ENCODE measurements around the gene ELP5. TPM values are rescaled to one million over a fixed set of nuclear protein-coding genes. Genes with fewer than 3 reads are reported as not detected.
A peak's percentile ranks its signal among the peaks of the same experiment; 100 is the strongest.

The ELP5 gene
- total RNA-seq, 1 donor from 2014 or later: 64.8 TPM

DNA sequence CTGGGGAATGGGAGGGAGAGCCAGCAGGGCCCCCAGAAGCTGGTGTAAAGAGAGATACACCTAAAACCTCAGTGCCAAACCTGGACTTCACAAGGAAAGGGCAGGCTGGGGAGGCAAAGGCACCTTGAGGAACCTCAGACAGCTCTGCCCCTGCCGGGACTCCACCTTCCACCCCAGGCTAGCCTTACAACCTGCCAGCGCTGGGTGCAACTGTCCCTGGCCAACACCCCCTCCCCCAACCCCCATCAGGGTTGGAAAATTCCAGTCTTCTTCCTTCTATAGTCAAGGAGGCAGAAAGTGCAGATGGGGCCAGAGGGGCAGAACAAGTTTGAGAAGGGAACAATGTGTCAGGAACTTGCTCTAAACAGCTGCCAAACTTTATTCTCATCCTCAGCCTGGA lies 40.2 kb downstream of the ELP5 start:
- Mint-ChIP-seq H3K4me1 (ENCODE audit: low read depth) (peaks cover 13% of the 10 kb centered on the region), H3K36me3 (ENCODE audit: low read depth) (no peaks in the 10 kb centered on the region), H3K9me3 (no peaks in the 10 kb centered on the region), H3K27ac (no peak overlapping the region), H3K27me3 (ENCODE audit: low read depth) (peaks cover 32% of the 10 kb centered on the region), H3K4me3 (ENCODE audit: low read depth) (no peak overlapping the region)
- DNase-seq (ENCODE audit: low spot score): no peak
- intact Hi-C loops (cut with micrococcal nuclease): no loop called here

DNA sequence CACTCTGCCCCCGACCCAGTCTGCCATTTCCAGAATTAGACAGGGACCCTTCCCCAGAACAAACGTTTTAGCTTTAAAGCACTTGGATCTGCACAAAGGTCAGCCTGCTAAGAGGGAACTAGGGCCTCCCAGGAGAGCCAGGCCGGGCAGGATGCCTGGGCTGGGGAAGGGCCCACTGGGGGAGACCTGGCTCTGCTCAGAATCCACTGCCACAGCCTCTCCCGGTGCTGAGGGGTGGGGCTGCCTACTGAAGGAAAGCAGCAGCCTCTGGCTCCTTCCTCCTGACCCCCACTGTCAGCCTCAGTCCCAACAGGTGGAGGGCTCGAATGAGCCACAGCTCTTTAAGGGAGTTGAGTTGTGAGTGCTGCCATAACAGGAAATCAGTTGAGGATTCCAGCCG lies 40.7 kb downstream of the ELP5 start:
- H3K27ac Mint-ChIP-seq: no peak overlapping the region
- peaks cover 32% of the 10 kb centered on the region for H3K27me3 Mint-ChIP-seq (ENCODE audit: low read depth)
- H3K9me3 Mint-ChIP-seq: no peaks in the 10 kb centered on the region
- no peak for DNase-seq (ENCODE audit: low spot score)
- no peak overlapping the region for H3K4me3 Mint-ChIP-seq (ENCODE audit: low read depth)
- intact Hi-C loops (cut with micrococcal nuclease): no loop called here
- H3K36me3 Mint-ChIP-seq (ENCODE audit: low read depth): no peaks in the 10 kb centered on the region
- H3K4me1 Mint-ChIP-seq (ENCODE audit: low read depth): peaks cover 13% of the 10 kb centered on the region

DNA sequence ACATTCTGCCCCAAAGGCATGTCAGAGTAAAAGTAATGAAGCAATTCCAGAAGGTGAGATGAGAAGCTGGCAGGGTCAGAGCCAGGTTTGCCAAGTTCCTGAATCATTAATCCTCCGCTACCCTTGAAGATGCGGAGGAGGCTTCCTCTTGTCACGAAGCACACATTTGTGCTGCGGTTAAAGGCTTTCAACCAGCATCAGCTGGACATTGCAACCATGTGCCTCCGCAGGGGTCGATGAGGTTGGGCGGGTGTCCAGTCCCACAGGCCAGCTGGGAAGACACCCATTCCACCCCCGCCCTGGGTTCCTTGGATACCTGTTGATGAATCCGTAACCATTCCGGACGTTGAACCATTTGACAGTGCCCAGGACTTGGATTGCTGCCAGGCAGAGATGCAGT lies 41.1 kb downstream of the ELP5 start:
- no peaks in the 10 kb centered on the region for H3K9me3 Mint-ChIP-seq
- peaks cover 13% of the 10 kb centered on the region for H3K4me1 Mint-ChIP-seq (ENCODE audit: low read depth)
- H3K27me3 Mint-ChIP-seq (ENCODE audit: low read depth): peaks cover 32% of the 10 kb centered on the region
- H3K27ac Mint-ChIP-seq: no peak overlapping the region
- H3K4me3 Mint-ChIP-seq (ENCODE audit: low read depth): peak overlapping the region; percentile 49
- intact Hi-C loops (cut with micrococcal nuclease): no loop called here
- H3K36me3 Mint-ChIP-seq (ENCODE audit: low read depth): no peaks in the 10 kb centered on the region
- DNase-seq (ENCODE audit: low spot score): no peak

DNA sequence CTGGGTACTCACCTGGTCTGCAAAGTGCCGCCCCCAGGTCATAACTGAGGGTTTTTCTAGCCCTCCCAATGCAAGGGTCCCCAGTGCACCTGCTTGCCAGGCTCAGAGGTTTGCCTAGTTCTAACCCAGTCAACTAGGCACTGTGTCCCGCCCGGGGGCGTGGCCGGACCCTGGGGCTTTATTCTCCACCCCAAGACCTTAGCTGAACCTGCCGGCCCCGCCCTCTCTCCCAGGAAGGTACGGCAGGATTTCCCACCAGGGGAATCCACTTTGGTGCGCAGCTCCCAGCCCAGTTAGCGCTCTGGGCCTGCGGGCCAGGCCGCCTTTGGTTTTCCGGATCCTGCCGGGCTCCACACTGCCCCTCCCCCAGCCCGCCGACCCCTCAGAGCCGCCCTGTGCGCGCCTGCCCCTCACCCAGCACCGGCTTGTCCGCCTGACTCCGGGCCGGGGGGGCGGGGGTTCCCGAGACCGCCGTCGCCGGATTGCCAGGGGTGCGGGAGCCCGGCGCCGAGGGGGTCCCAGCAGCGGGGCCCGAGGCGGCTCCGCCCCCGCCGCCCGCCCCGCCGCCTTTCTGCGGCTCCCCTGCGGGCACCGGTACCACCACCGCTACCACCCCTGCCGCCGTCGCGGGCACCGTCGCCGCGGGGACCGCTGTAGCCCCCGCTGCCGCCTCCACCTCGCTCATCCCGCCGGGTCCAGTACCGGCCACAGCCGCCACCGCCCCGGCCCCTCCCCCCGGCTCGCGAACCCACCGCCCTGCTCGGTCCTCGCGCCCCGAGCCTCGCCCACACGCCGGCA lies 42.0 kb downstream of the ELP5 start:
- DNase-seq (ENCODE audit: low spot score): no peak
- H3K4me3 Mint-ChIP-seq (ENCODE audit: low read depth): no peak overlapping the region
- intact Hi-C loops (cut with micrococcal nuclease): loop anchor here (1.0 kb wide), 2 partner anchors 13 to 73 kb away; partner anchors contain the start of gene EIF5A

DNA sequence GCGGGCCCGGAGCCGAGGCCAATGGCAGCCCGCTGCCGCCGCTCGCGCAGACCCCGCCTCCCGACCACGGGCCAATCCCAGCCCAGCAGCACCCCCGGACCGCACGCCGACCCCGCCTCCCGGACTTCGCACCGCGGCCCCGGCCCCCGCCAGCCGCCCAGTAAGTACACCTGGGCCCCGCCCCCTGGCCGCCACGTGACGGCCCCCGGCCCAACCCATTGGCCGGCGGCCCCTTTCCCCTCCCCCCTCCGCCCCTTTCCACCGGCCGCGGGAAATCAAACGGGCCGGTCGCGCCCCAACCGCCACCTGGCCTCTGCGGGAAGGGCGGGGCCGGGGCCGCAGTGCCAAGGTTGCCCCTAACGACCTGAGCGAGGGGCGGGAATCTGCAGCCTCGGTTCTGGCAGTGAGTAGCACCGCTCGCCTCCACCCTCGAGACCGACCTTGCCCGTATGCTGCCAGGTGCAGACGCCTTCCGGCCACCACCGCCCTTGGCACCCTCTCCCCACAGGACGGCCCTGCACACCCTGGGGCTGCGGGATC lies 42.7 kb downstream of the ELP5 start, which contains the start of gene YBX2:
Gene YBX2 (minus strand): TSS at position 26 of the 540 bp plus-strand sequence. CDS start 139 bp downstream, outside the sequence.
- peak within 1 kb of the TSS; percentile 75 for H3K4me3 Mint-ChIP-seq (ENCODE audit: low read depth)
- no peak within 1 kb of the TSS for H3K27ac Mint-ChIP-seq
- H3K4me1 Mint-ChIP-seq (ENCODE audit: low read depth): peaks cover 13% of the 10 kb centered on the region
- no peaks in the 10 kb centered on the region for H3K9me3 Mint-ChIP-seq
- no peaks in the 10 kb centered on the region for H3K36me3 Mint-ChIP-seq (ENCODE audit: low read depth)
- H3K27me3 Mint-ChIP-seq (ENCODE audit: low read depth): peaks cover 32% of the 10 kb centered on the region
- intact Hi-C loops (cut with micrococcal nuclease): loop anchor here (1.0 kb wide), 2 partner anchors 13 to 73 kb away; partner anchors contain the start of gene EIF5A
- peak; percentile 80 for DNase-seq (ENCODE audit: low spot score)

More for the DNA sequence above, 42.0 kb downstream of the ELP5 start:
- no peak overlapping the region for H3K27ac Mint-ChIP-seq
- H3K4me1 Mint-ChIP-seq (ENCODE audit: low read depth): peaks cover 13% of the 10 kb centered on the region
- no peaks in the 10 kb centered on the region for H3K36me3 Mint-ChIP-seq (ENCODE audit: low read depth)
- no peaks in the 10 kb centered on the region for H3K9me3 Mint-ChIP-seq
- H3K27me3 Mint-ChIP-seq (ENCODE audit: low read depth): peaks cover 32% of the 10 kb centered on the region

DNA sequence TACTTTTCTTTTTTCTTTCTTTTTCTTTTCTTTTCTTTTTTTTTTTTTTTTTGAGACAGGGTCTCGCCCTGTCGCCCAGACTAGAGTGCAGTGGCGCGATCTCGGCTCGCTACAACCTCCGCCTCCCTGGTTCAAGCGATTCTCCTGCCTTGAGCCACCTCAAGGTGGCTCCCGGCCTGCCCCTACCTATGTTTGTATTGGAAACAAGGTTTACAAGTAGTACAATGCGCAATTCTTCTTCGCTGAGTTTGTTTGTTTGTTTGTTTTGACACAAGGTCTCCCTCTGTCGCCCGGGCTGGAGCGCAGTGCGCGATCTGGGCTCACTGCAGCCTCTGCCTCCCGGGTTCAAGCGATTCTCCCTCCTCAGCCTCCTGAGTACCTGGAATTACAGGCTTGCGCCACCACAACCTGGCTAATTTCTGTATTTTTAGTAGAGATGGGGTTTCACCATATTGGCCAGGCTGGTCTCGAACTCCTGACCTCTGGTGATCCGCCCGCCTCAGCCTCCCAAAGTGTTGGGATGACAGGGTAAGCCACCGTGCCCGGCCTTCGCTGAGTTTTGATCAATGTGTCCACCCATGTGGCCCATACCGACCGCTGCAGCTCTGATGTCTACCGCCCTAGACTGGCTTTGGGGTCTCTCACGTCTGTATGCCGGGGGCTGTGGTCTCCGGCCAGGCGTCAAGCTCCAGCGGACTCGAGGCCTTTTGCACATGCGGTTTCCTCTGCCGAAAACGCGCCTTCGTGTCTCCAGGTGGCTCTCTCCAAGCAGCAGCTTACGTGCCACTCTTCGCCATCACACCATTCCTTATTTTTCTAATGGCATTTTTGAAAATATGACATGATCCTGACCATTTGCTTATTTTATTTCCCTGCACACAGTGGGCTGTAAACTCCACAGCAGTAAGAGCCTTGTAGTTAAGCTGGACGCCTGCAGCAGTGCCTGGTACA lies 43.5 kb downstream of the ELP5 start:
- H3K27ac Mint-ChIP-seq: no peak overlapping the region
- H3K27me3 Mint-ChIP-seq (ENCODE audit: low read depth): peaks cover 36% of the 10 kb centered on the region
- peaks cover 13% of the 10 kb centered on the region for H3K4me1 Mint-ChIP-seq (ENCODE audit: low read depth)
- no peaks in the 10 kb centered on the region for H3K9me3 Mint-ChIP-seq
- intact Hi-C loops (cut with micrococcal nuclease): loop anchor here (1.0 to 2.0 kb wide), 3 partner anchors 15 to 249 kb away; partner anchors contain the start of gene ELP5
- H3K4me3 Mint-ChIP-seq (ENCODE audit: low read depth): peak overlapping the region; percentile 75
- no peak for DNase-seq (ENCODE audit: low spot score)
- H3K36me3 Mint-ChIP-seq (ENCODE audit: low read depth): no peaks in the 10 kb centered on the region

DNA sequence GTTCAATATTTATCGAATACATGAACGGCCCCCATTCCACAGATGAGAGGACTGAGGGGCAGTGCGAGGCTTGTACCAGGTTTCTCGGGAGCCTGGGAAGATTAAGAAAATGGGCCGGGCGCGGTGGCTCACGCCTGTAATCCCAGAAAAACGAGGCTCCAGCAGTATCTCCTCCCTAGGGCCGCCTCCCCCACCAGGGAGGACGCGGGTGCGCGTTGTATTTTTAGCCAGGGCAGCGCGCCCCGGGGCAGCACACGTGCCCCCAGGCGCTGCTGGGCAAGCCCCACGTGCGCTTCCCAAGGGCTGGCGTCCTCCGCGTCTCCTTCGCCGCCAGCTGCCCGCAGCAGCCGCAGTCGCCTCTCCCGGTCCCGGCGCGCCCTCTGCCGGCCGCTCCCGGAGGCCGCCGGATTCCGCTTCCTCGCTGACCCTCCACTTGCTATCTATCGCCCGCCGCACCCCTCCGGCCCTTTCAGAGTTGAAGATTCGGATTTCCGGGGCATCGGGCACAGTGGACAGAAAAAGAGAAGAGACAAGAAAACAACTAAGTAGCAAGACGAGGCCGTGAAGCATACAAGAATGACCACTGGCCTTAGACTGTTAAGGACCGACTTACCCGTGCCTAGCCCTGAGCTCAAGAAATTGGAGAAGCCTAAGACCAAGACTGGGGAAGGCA lies 44.3 kb downstream of the ELP5 start:
- Mint-ChIP-seq H3K9me3 (no peaks in the 10 kb centered on the region), H3K4me3 (ENCODE audit: low read depth) (no peak overlapping the region), H3K4me1 (ENCODE audit: low read depth) (peaks cover 13% of the 10 kb centered on the region), H3K27ac (no peak overlapping the region), H3K27me3 (ENCODE audit: low read depth) (peaks cover 36% of the 10 kb centered on the region), H3K36me3 (ENCODE audit: low read depth) (no peaks in the 10 kb centered on the region)
- intact Hi-C loops (cut with micrococcal nuclease): loop anchor here (1.0 to 2.0 kb wide), 3 partner anchors 16 to 250 kb away; partner anchors contain the start of gene ELP5
- peak; percentile 64 for DNase-seq (ENCODE audit: low spot score)

DNA sequence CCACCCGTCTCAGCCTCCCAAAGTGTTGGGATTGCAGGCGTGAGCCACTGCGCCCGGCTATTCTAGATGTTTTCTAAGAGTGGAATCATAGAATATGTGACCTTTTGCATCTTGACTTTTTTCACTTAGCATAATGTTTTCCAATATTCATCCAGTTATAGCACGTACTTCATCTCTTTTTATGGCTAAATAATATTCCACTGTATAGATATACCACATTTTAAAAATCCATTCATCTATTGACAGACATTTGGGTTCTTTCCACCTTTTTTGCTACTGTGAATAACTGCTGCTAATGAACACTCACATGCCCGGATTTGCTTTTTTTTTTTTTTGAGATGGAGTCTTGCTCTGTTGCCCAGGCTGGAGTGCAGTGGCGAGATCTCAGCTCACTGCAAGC lies 52.2 kb downstream of the ELP5 start:
- Mint-ChIP-seq H3K36me3 (ENCODE audit: low read depth) (peaks cover 8% of the 10 kb centered on the region), H3K9me3 (no peaks in the 10 kb centered on the region), H3K27ac (peak overlapping the region; percentile 28), H3K27me3 (ENCODE audit: low read depth) (peaks cover 10% of the 10 kb centered on the region), H3K4me1 (ENCODE audit: low read depth) (peaks cover 9% of the 10 kb centered on the region), H3K4me3 (ENCODE audit: low read depth) (peak overlapping the region; percentile 13)
- intact Hi-C loops (cut with micrococcal nuclease): no loop called here
- DNase-seq (ENCODE audit: low spot score): no peak

DNA sequence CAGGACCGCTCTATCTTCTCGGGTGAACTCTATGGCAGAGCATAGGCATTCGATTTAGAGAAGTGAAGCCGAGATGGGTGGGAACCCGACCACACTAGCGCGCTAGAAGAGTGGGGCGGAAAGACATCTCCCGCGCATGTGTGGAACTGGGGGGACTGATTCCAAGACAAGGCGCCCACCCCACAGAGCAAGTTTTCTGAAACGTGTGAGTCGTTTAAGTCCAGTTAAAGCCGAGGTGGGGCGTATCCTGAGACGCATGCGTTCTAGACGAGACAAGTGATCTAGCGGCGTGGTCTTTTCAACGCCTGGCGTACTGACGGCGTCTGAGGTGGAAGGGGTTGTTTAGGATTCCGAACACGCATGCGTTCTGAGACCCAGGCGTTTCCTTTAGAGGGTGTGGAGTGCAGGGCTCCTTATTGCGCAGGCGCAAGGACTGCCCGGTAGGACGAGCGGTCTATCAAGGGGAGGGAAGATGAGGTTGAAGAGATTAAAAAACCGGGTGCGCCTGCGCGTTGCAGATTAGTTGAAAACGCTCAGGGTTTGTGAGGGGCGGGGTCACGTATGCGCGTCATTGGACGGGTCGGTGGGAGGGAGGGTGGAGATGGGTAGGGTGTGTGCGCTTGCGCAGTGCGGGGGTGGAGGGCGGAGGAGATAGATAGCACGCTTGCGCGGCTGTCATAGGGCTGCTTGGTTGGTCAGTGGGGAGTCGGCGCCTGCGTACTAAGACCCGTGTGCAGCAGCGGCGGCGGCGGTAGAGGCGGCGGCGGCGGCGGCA lies 55.1 kb downstream of the ELP5 start, which contains the start of gene EIF5A:
Gene EIF5A (plus strand): TSS at position 718 of the 775 bp plus-strand sequence. CDS start 2,008 bp downstream, outside the sequence.
- Mint-ChIP-seq H3K27me3 (ENCODE audit: low read depth) (peaks cover under 1% of the 10 kb centered on the region), H3K4me3 (ENCODE audit: low read depth) (peak within 1 kb of the TSS; percentile 94), H3K27ac (peak within 1 kb of the TSS; percentile 97), H3K9me3 (no peaks in the 10 kb centered on the region), H3K4me1 (ENCODE audit: low read depth) (peaks cover 32% of the 10 kb centered on the region), H3K36me3 (ENCODE audit: low read depth) (peaks cover 36% of the 10 kb centered on the region)
- peak; percentile 99 for DNase-seq (ENCODE audit: low spot score)
- intact Hi-C loops (cut with micrococcal nuclease): loop anchor here (1.0 to 5.0 kb wide), 8 partner anchors 13 to 380 kb away; partner anchors contain the start of genes ELP5, FGF11, GABARAP and NEURL4

DNA sequence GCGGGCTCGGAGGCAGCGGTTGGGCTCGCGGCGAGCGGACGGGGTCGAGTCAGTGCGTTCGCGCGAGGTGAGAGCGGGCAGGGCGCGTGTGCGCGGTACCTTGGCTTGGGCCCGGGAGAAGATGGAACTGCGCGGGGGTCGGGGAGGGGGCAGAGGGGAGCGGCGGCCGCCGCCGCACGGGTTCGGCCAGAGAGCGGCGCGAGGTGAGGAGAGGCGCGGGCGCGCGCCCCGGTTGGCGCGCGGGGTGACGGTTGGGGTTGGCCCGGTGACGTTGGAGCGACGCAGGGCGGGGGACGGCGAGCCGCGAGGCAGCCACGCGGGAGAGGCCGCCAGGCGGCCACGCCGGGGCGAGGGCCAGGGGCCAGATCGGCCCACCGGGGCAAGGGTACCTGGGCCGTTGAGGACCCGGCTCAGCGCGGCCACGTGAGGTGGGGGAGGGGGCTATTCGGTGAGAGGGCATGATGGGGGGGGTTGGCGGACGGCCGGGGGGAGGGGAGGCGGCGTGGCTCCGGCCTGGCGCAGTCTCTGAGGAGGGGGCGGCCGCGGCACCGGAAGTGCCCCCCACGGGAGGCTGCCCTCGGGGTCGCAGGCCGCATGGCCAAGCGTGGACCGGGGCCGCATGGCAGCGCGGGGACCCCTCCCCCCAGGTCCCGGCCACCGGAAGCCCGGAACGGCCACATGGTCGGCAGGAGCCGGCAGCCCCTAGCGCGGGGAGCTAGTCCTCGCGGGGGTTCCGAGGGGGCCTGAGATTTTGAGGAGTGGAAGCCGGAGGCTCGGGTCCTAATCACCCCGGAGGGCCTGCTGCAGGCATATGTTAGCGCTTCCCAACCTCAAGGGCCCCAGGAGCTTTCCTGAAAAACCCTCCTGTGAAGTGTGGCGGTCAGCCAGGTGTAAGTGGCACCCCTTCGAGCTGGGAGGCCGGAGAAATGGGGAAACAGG lies 55.9 kb downstream of the ELP5 start:
- peaks cover 38% of the 10 kb centered on the region for H3K4me1 Mint-ChIP-seq (ENCODE audit: low read depth)
- peak; percentile 47 for DNase-seq (ENCODE audit: low spot score)
- intact Hi-C loops (cut with micrococcal nuclease): loop anchor here (1.0 to 5.0 kb wide), 9 partner anchors 14 to 379 kb away; partner anchors contain the start of genes ELP5, FGF11, GABARAP and NEURL4
- H3K27ac Mint-ChIP-seq: peak overlapping the region; percentile 97
- peak overlapping the region; percentile 94 for H3K4me3 Mint-ChIP-seq (ENCODE audit: low read depth)
- H3K27me3 Mint-ChIP-seq (ENCODE audit: low read depth): no peaks in the 10 kb centered on the region
- no peaks in the 10 kb centered on the region for H3K9me3 Mint-ChIP-seq
- peaks cover 45% of the 10 kb centered on the region for H3K36me3 Mint-ChIP-seq (ENCODE audit: low read depth)
